GM21717 (cell line): ENCODE measurements around the gene MPZL3.
A peak's percentile ranks its signal among the peaks of the same experiment; 100 is the strongest.

Source experiments
- ATAC-seq: cut with Tn5 transposase; IDR thresholded peaks from one replicate; pipeline ENCODE4 v1.9.1; 2021; ENCODE audit warnings: mild to moderate bottlenecking, moderate library complexity; ENCODE audit not compliant: unreplicated experiment

MPZL3 gene

GRCh38 chr11:118233377-118233776 lies 18.8 kb downstream of the MPZL3 start:
- ATAC-seq: no peak

- ATAC-seq: no peak
Measured at GRCh38 chr11:118232659-118233058, 19.5 kb downstream of the MPZL3 start.

- ATAC-seq: no peak
Measured at GRCh38 chr11:118231461-118231860, 20.7 kb downstream of the MPZL3 start.

GRCh38 chr11:118230088-118230487 lies 22.1 kb downstream of the MPZL3 start:
- ATAC-seq: no peak

GRCh38 chr11:118229274-118229847 lies 22.8 kb downstream of the MPZL3 start:
- no peak for ATAC-seq

- peak; percentile 63 for ATAC-seq
Measured at GRCh38 chr11:118227865-118228785, 24.0 kb downstream of the MPZL3 start.

- no peak for ATAC-seq
Measured at GRCh38 chr11:118226781-118227180, 25.4 kb downstream of the MPZL3 start.

GRCh38 chr11:118226296-118226695 lies 25.9 kb downstream of the MPZL3 start:
- no peak for ATAC-seq

- ATAC-seq: no peak
Measured at GRCh38 chr11:118224511-118225188, 27.5 kb downstream of the MPZL3 start, which contains the start of gene JAML. Gene JAML (minus strand): TSS chr11:118225011. CDS start chr11:118214866, 10,145 bp downstream.

GRCh38 chr11:118223992-118224391 lies 28.2 kb downstream of the MPZL3 start:
- no peak for ATAC-seq

- ATAC-seq: no peak
Measured at GRCh38 chr11:118223570-118223969, 28.6 kb downstream of the MPZL3 start.

GRCh38 chr11:118222437-118222836 lies 29.7 kb downstream of the MPZL3 start:
- ATAC-seq: no peak

GRCh38 chr11:118221419-118221818 lies 30.7 kb downstream of the MPZL3 start:
- ATAC-seq: no peak

GRCh38 chr11:118219732-118220131 lies 32.4 kb downstream of the MPZL3 start:
- no peak for ATAC-seq

GRCh38 chr11:118219244-118219643 lies 32.9 kb downstream of the MPZL3 start:
- ATAC-seq: no peak

- no peak for ATAC-seq
Measured at GRCh38 chr11:118217575-118217974, 34.6 kb downstream of the MPZL3 start.

- peak; percentile 63 for ATAC-seq
Measured at GRCh38 chr11:118216621-118217481, 35.3 kb downstream of the MPZL3 start.

GRCh38 chr11:118215765-118216164 lies 36.4 kb downstream of the MPZL3 start:
- ATAC-seq: no peak

- no peak for ATAC-seq
Measured at GRCh38 chr11:118215262-118215661, 36.9 kb downstream of the MPZL3 start.

GRCh38 chr11:118214210-118214914 lies 37.8 kb downstream of the MPZL3 start:
- ATAC-seq: no peak
